Ecto neural progenitor cell (in vitro differentiated cells): ENCODE data around the gene SPTBN1.
A peak's percentile ranks its signal among the peaks of the same experiment; 100 is the strongest.
"Not testable (repeated sequence)": the region's sequence is repeated elsewhere in the genome, so short reads cannot be mapped to it uniquely, and the experiment has no call there.

Source experiments
- DNase-seq: peaks from one replicate; pipeline ENCODE4 v3.0.0-alpha.2; 2018; ENCODE audit warnings: low spot score

The SPTBN1 gene

DNA sequence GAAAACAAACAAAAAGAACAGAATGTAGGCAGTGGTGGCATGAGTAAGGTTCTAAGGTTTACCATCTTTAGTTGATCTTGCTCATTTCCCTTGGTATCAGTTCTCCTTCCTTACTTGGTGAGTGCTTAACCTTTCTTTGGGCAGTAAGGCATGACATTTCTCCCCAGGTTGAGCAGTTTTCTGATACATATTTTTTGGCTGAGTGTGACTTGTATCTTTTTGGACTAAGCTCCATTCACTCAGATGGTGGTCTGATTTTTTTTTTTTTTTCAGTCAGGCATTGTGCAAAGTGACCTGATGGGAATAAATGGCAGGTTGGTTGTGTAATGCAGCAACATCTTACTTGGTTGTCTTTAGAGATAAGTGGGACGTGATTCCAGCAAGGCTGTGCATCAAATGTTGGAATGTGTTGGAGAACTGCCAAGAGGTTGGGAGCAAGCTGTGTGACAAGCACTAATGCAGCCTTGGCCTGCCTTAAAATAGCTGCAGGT is 15.1 kb downstream of the SPTBN1 start:
- no peak for DNase-seq

DNA sequence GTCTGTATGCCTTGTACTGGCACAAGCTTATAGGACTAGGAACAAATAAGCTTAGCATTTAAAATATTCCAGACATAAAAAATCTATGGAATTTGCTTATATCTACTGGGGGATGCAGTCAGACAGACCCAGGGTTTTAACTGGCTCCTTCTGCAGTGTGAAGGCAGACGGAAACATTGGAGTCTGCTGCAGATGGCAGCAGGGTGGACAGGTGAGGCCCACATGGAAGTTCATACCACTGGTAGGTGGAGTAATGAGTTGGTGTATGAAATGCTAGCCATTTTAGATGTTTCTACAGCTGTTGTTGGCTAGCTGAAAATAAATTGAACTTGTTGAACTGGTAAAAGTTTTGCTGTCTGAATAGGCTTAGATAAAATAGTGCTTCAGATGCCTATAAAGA is 17.7 kb downstream of the SPTBN1 start:
- DNase-seq: no peak

DNA sequence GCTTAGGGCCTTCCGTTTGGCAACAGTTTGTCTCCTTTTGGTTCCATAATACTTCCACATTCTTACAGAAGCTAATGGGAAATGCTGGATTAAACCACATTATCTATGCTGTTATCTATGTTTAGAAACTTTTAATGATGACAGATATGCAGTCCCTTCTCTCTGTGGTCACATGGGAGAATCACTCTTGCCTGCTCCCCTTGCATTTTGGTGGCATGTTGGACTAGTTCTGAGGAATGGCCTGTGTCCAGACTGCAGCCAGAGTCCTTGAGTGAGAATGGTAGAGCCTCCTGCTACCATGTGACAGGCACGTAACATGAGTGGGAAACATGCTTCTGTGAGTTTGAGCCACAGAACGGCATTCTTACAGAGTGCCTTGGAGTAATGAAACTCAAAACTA is 19.2 kb downstream of the SPTBN1 start:
- DNase-seq: no peak

DNA sequence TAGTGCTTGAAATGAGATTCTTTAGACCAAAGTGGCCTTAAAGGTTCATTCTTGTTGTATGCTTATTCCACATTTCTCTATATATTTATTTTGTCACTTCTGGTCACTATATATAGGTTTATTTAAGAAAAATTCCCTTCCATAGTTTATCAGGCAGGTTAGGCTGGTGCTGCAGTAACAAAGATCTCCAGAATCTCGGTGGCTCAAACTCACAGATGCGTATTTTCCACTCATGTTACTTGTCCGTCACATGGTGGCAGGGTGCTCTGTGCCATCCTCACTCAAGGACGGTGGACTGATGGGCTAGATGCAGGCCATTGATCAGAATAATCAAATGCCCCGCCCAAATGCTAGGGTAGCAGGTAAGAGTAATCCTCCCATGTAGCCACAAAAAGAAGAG is 19.8 kb downstream of the SPTBN1 start:
- DNase-seq: no peak

DNA sequence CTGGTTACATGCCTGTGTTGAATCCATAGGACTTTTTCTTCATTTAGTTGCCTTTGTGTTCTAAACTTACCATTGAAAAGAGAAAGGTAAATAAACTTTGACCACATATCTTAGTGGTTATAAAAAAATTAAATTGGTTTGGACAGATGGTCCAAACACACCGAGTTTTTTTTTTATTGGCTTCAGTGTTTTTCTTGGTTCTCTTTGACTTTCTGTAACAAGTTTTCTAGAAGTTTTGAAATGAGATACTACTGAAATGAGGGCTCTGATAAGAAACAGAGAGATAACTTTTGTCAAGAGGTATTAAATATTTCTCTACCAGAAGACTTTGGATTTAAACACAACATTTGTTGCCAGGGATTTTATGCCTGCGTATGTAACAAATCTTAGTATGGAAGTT is 20.7 kb downstream of the SPTBN1 start:
- DNase-seq: no peak

DNA sequence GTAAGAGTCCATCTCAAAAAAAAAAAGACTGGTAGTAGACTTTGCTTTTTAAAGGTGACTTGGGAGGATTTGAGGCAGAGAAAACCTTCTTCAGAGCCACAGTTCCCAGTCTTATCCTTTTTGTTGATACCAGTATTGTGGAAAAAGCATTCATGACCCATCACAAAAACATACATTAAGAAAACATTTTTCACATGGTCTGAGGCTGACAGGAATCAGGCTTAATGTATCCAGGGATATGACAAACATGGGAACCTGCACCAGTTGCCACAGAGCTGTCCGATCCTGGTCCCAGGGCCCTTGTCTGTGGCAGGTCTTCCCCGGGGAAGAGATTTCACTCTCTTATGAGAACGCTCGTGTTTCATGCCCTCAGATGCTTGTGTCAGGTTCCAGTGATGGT is 21.8 kb downstream of the SPTBN1 start:
- DNase-seq: no peak

DNA sequence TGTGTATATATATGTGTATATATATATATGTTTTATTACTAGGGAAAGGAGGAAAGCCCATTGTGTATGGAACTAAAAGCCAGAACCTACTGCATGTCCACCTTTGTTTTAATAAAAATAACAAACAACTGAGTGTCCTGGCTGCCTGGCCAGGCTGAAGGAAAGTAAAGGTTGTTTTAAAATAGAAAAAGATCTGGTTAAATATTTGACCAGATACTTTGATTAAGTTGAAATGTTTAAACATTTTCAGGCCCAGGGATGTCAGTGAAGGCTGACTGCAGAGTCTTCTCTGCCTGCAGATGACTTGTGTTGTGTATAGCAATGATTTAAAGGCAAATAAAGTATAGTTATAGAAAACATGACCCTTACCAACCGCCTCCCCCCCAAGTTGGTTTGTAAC is 22.8 kb downstream of the SPTBN1 start:
- no peak for DNase-seq

DNA sequence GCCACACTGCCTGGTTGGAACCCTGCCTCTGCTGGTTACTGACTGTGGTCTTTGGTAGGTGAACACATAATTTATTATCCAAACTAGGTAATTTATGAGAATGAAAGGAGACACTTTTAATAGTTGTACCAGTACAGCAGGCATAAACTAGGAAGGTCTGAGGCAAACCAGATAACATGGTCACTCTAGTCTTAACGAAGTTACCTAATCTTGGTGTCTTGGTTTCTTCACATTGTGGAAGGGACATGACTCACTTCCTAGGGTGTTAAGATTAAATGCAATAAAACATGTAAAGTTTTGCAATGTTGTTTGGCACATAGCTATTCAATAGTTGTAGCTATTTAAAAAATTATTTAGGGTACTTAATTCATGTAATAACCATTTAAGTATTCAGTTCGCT is 23.3 kb downstream of the SPTBN1 start:
- DNase-seq: no peak

DNA sequence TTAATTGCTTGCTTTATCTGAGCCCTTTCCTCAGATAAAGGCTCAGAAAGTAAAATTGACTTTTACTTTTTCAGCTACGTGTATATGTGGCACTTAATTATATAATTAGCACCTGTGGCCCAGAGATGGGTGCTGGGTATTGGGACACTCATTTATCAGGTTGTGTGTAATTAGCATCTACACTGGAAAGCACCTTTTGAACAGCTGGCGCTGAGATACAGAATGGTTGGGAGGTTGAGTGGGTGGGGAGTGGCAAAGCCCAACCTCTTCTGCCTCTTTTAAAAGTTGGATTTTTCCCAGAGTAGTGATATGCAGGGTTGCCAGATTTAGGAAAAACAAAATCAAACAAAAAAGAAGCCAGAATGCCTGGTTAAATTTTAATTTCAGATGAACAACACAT is 23.9 kb downstream of the SPTBN1 start:
- DNase-seq: no peak

DNA sequence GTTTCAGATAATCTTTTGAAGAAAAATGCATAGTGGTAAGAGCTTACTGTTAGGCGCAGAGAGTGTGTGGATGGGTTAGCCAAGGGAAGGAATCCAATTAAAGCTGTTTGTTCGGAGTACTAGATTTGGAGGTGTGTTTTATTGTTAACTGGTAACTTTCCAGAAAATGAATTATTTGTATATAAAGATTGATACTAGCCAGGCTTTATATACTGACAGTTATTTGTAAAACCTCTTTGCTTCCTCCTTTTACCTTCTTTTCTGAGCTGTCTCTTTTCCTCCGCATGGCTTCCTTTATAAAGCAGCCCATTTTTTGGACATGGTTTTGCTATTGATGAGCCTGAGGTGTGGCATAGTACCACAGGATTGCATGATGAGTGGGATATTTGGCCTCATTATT is 25.6 kb downstream of the SPTBN1 start:
- DNase-seq: no peak

DNA sequence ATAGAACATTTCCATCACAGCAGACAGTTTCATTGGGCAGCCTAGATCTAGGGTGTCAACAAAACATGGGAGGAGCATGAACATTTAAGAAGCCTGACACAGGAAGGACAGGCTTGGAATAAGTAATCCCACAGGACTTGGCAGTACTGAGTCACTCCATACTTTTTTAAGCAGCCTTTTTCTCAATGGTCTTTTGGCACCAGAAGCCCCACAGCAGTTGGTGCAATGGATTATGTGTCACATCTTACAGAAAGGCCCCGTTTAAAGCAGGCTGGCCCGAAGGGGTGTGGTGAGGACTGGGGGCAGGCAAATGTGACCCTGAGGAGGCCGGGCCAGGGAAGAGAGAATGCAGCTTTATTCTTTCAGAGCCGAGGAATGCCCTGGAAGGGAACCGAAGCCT is 26.6 kb downstream of the SPTBN1 start:
- DNase-seq: no peak

DNA sequence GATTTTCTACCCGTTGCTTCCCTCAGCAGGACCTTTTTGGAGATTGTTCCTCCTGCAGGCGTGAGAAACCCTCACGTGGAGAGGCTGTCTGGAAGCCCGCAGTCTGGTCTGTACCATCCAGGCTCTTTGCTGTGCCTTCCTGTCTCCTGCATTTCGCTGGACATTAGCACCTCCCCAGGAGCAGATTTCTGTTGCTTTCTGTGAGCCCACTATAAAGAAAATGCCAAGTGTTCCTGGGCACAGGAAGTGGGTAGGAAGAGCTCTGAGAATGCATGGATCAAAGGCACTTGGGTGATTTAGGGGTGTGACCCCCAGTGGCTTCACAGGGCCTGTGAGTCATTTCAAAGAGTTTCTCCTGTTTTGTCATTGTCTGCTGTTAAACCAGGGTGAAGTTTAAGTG is 27.3 kb downstream of the SPTBN1 start:
- no peak for DNase-seq

DNA sequence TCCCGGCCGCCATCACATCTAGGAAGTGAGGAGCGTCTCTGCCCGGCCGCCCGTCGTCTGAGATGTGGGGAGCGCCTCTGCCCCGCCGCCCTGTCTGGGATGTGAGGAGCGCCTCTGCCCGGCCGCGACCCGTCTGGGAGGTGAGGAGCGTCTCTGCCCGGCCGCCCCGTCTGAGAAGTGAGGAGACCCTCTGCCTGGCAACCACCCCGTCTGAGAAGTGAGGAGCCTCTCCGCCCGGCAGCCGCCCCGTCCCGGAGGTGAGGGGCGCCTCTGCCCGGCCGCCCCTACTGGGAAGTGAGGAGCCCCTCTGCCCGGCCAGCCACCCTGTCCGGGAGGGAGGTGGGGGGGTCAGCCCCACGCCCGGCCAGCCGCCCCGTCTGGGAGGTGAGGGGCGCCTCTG is 29.6 kb downstream of the SPTBN1 start:
- DNase-seq: not testable (repeated sequence)

DNA sequence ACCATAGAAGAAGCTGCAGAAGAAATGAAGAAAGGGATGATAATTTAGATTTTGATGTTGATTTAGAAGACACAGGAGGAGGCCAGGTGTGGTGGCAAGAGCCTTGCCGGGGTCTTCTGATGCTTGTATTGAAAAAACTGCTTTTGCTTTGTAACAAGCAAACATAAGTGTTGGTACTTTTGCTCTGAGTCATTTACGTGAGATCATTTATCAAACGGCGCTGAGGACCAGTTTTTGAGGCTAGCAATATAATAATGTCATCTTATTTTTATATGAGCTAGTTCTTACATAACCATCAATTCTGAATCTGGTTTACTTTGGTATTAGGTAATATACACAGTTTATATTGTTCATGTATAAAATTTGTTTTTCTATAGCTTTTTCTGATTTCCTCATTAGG is 30.6 kb downstream of the SPTBN1 start:
- DNase-seq: no peak

DNA sequence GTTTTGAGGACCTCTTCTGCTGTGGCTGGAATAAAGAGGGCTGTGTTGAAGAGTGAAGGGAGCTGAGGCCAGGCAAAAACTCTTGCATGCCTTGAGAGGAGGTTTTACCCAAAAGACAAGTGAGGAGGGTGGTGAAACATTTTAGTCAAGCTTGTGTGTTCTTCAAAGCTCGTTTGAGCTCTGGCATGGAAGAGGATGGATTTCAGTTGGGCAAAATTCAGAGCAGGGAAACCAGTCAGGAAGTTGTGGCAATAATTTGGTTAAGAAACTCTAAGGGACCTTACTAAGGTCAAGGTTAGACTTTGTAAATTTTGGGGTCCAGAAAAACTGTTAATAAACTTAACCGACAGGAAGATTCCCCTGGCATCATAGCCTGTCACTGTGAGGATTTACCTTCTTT is 34.7 kb downstream of the SPTBN1 start:
- no peak for DNase-seq

DNA sequence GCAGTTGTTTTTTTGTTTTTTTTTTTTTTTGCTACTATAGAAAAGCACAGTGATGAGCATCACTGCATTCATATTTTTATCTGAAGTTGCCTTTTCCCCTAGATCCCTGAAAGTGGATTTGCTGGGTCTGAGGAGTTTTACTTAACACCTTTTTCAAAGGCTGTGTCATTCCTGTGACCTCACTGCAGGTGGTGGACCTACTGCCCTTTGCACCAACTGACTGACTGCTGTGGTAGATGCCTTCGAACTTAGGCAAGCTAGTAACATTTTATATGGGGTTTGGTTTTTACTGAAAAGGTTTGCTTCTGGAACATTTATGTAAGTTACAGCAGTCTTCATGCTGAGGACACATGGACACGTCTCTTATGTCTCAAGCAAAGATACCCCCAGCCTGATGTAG is 36.2 kb downstream of the SPTBN1 start:
- DNase-seq: no peak

DNA sequence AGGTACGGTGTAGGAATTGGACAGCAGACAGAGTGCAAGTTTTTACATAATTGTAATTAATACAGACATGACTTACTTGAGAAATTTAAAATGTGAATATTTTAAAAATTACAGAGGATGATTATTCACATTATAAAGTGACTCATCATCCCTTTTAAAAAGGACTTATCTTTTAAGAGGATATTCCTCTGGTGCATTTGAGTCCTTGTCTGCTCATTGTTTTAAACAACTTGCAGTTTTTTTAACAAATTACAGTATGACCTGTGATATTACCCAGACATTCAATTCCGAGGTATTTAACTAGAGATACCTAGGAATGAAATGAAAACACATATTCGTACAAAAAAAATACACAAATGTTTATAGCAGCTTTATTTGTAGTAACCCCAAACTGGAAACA is 38.0 kb downstream of the SPTBN1 start:
- no peak for DNase-seq

DNA sequence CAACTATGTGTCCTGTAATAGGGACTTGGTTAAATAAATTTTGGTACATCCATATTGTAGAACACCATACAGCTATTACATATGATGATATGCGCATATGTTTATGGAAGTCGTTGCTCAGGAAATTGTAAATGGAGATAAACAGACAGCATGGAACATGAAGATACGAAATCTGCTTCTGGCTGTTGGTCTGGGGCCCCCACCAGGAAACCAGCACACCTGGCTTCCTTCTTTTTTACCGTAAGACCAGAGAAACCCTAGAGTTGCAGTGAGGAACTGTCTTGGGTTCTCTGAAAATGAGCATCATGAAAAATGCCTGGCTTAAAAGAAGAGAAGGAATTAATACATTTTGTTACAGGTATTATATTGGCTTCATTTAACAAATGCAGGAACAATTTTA is 40.8 kb downstream of the SPTBN1 start:
- no peak for DNase-seq

DNA sequence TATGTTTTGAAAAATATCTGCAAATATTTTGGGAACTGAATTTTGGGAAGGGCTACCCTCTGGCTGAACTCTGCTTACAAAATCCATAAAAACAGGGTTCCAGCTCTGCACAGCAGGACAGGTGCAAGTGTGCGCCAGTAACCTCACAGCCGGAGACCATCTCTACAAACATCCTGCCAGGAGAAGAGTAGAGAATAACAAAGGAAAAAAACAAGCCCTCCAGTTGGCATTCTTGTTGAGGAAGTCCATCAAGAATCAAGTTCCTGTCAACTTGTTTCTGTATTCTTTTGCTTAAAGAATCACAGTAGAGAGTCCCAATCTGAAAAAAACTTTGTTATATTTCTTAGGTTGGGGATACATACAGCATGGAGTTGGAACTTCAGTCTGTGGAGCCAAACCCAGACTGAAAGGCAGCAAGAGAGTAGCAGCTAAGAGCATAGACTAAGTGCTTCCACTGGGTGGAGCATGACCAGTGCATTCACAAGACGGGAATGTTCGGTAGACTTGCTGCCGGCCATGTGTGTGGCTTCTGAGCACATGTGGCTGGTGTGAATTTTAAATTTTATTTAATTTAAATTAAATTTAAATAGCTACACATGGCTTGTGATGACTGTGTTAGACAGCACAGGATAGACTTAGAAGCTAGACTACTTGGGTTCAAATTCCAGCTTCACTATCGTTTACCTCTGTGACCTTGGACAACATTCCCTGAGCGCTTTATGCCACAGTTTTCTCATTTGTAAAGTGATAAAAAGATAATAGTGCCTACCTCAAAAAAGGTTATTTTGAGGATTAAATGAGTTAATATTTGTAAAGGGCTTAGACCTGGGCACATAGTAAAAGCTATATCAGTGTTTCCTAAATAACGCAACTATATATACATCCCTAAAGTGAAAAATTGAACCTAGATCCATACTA is 41.9 kb downstream of the SPTBN1 start:
- no peak for DNase-seq

DNA sequence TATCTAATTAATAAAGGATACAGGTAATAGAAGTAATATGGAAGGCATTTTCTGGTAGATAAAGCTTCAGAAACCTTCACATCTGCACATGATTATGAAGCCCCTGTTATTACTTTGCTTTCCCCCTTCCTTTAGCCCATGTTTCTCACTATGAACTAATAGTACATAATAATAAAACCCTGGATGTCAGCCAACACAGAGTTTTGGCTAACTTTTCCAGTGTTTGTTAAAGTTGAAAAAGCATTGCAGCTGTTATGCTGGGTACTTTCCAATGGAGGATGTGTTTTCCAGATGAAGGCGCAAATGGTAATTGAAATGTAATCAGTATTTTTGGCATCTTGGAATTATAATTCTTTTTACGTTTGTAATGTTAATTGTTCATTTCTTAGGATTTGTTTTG is 43.5 kb downstream of the SPTBN1 start:
- DNase-seq: no peak

DNA sequence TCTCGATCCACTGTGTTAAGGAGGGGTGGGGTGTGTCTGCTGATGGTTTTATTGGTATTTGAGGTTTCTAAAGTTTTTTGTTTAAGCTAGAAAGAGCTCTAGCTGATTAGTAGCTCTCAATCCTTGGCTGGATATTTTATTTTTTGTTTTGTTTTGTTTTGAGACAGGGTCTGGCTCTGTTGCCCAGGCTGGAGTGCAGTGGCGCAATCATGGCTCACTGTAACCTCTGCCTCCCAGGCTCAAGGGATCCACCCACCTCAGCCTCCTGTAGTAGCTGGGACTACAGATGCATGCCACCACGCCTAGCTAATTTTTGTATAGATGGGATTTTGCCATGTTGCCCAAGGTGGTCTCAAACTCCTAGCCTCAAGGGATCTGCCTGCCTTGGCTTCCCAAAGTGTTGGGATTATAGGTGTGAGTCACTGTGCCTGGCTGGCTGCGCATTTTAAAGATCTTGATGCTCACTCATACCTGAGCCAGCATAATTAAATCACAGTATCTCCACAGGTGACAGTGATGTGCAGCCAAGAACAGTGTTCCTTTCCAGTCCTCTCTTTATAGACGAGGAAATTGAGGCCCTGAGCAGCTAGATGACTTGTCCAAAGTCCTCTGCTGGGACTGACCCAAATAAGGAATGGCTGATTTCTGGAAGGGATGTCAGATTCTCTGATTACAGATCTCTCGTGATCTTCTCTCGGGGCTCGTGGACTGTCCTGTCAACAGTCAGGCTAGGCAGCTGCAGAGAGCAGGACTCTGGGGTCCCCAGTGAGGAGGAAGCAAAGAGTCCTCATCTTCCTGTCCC is 44.5 kb downstream of the SPTBN1 start:
- DNase-seq: no peak

DNA sequence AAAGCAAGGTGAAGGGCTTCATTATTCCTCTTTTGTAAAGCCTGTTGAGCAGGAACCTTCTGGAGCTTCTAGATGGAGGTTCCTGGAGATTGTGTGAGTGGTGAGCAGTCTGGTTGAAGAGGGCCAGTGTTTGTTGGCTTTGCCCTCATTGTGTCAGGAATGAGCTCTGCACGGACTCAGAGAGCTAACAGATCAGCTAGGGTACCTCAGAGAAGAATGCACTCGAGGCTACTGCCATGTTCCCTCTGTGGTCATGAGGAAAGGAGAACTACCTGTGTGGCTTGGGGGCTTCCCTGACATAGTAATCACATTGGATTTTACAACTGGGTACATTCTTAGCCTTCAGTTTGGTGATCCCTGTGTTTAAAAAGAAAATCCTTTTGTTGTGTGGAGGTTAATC is 46.6 kb downstream of the SPTBN1 start:
- DNase-seq: no peak

DNA sequence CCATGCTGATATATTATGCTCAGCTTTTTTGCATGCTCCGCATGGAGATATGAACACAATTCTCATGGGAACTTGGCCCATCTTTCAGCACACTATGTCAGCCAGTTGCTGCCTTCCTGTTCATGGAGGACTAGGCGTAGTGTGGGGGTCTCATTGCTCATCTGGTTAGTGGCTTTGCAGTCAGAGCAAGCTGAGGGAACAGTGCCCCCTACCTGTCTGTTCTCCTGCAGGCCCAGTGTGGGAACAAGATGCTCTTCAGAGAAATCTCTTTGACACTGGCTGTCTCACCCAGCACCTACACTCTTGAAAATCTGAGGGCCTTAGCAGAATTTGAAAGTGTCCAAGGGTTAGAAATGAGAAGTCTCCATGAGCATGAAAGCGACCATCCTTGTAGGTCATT is 47.1 kb downstream of the SPTBN1 start:
- DNase-seq: peak; percentile 74
